NCI-H510A treated with DMSO at 0.1 percent for 48 hours (cell line): ENCODE data around the gene NCOA5.
A peak's percentile ranks its signal among the peaks of the same experiment; 100 is the strongest.

Experiments
- DNase-seq: peaks from one replicate; lab custom pipeline; 2025; lab: John Stamatoyannopoulos, UW

The NCOA5 gene

DNA sequence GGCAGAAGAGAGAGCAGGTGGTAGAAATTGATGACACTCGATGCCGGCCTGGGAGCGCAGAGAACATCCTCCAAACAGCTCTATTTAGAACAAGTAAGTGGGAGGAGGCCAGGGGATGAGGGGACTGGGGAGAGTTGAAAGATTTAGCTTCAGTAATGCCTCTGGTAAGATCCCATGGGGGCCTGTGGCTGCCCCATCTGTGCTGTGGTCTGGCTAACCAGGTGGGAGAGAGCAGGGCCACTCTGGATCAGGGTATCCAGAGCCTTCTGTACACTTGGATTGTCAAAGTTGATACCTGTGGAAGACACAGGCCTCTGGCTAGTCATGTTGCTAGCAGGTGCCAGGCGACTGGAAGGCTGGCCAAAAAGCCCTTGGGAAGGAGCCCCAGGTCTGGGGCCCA is 27.6 kb downstream of the NCOA5 start:
- no peak for DNase-seq

DNA sequence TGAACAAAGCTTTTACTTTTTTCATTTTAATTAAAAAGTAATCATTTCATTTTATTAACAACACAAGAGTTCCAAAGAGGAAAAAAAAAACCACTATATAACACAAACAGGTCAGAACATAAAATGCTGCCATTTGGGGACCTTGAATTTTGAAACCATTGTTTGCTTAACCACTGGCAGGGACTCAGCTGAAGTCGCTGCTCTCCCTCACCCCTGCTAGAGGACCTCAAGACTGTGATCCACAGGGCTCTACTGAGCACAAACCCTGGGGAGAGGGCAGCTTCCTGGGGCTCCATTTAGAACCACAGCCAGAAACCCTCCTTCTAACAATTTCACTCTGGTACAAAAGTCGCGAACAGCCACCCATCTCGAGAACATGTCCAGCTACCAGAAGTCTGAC is 28.8 kb downstream of the NCOA5 start:
- DNase-seq = no peak

GRCh38 chr20:46060301-46060881 is 29.4 kb downstream of the NCOA5 start:
- peak; percentile 20 for DNase-seq

GRCh38 chr20:46058599-46059281 is 31.0 kb downstream of the NCOA5 start:
- DNase-seq = no peak

DNA sequence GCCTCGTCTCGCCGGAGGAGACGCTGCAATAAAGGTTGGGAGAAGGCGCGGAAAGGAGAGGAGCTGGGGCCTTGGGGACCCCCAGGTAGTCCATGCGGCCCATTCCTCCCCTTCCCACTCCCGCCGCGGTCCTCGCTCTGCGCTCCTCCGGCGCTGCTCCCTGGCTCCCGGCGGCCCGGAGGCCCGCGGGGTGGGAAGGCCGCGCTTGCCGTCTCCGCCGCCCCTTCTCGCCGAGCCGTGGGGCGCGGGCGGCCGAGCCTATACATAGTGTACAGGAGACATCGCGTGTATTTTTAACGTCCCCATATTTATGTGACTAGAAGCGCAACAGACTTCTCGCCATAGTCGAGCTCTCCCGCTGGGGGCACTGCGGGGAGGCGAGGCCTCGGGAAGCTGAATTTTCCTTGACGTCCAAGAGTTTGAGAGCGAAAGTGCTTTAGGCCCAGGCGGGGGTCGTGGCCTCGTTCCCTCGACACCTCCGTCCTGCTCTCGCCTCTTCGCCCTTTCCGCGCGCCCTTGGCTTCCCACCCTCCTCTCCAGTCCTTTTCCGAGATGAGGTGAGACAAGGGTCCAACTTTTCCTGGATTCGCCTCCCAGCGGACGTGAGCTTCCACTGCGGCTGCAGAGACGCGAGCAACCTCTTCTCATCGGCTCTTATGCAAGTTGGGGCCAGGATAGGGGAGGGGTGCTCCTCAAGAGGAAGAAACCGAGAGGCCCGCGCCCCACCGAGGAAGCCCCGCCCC is 31.7 kb downstream of the NCOA5 start:
- no peak for DNase-seq

GRCh38 chr20:46056970-46057855 is 32.5 kb downstream of the NCOA5 start:
- no peak for DNase-seq

- DNase-seq = no peak
These were observed 33.5 kb downstream of the NCOA5 start for GRCh38 chr20:46056027-46056833.

DNA sequence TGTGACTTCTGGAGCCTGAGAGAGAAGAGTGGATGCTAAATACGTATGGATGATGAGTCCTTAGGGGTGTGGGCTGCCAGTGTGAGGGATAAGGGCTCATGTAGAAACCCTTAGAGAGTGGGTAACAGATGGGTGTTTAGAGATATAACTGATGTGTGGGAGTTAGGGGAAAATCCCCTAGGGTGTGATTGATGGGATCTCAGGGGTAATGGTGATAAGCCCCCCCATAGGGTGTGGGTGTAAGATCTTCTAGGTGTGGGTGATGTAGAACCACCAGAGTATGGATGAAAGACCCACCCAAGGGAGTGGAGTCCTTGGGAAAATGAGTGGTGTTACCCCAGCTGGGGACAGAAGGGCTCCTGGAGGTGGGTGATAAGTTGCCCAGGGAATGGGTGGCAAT is 34.5 kb downstream of the NCOA5 start:
- no peak for DNase-seq

DNA sequence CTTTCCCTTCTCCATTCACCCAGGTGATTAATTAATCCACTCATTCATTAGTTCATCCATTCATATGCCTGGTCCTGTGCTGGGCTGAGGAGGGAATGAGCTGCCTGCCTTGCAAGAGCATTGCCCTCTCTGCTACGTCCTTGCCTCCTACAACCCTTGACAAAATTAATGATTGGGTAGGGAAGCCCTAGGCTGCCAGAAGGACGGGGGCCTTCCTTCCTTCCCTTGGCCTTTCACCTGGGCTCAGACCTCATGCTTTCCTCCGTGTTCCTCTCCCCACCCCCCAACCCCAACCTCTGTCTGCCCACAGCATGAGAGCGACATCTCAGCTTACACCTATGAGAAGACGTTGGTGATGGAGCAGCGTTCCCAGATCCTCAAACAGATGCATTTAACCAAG is 35.2 kb downstream of the NCOA5 start:
- DNase-seq = no peak

- DNase-seq = no peak
These were observed 36.3 kb downstream of the NCOA5 start for GRCh38 chr20:46053416-46053815.

- DNase-seq = no peak
These were observed 38.0 kb downstream of the NCOA5 start for GRCh38 chr20:46051556-46052308.

DNA sequence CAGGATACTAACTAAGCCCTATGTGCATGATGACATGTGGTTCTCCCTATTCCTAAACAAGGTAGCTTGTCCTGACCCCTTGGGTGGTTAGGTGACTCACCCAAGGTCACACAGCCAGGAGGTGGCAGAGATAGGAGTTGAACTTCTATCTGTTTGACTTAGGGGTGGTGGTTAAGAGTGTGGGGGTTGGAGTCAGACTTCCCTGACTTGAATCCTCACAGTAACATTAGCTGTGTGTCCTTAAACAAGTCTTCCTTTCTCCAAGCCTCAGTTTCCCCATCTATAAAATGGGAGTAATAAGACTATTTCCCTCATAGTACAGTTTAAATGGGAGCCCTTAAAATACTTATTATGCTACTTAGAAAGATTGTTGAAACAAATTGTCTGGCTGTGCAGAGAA is 38.9 kb downstream of the NCOA5 start:
- DNase-seq = no peak

DNA sequence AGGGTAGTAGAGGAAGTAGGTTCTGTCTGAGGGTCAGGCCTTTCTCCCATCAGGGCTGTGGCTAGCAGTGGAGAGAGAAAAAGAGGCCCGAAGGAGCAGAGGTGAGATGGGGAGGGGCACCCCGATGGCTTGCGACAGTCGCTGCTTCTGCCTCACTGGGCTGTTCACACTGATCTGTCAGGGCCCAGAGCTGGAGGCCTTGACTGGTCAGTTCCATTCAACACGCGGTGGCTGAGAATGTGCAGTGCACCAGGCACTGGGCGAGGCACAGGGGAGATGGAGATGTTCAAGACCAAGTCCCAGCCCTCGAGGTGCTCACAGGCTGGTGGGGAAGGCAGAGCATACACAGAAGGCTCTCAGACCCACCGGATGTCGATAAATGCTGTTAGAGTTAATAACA is 39.3 kb downstream of the NCOA5 start:
- DNase-seq = no peak

- no peak for DNase-seq
These were observed 39.9 kb downstream of the NCOA5 start for GRCh38 chr20:46049815-46050214.

- no peak for DNase-seq
These were observed 40.6 kb downstream of the NCOA5 start for GRCh38 chr20:46049190-46049589.

DNA sequence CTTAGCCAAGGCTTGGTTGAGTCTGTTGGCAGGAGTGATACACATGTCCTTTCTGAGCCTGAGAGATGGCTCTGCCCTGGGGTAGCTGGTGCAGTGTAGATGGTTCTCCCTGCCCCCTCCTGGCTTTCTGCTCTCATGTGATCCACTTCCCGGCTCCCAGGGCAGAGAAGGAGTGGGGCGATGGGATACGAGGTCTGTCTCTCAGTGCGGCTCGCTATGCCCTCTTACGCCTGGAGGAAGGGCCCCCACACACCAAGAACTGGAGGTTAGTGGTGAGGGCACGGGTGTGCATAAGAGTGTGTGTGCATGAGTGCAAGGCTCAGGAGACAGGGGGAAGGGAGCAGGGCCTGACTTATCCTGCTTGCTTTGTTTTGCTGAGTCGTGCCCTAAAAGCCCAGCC is 41.9 kb downstream of the NCOA5 start:
- DNase-seq = no peak

- DNase-seq = no peak
These were observed 43.0 kb downstream of the NCOA5 start for GRCh38 chr20:46046588-46047310.

DNA sequence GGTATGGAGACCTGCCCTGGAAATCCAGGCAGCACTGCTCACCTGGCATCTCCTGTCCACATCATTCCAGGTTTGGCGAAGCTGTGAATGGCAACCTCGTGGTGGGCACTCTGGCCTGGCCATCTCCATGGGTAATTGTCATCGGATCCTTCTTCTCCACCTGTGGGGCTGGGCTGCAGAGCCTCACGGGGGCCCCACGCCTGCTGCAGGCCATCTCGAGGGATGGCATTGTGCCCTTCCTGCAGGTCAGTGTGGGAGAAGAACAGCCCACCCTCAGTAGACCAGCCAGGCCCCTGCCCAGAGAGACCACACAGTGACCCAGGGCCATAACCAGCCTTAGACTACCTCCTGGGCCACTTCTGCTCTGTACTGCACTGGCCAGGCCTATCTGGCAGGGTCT is 44.9 kb downstream of the NCOA5 start:
- no peak for DNase-seq

DNA sequence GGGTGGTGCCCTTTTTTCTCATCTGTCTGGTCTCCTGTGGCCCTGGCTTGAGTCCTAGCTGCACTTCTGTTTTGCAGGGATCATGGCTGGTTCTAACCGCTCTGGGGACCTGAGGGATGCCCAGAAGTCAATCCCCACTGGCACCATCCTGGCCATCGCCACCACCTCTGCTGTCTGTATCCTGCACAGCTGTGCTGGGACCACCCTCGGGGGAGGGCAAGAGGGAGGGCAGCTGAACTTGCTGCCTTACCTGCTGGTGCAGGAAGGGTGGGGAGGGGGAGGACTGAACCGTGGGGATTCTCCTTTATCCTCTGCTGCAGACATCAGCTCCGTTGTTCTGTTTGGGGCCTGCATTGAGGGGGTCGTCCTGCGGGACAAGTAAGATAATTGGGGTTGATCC is 46.2 kb downstream of the NCOA5 start:
- no peak for DNase-seq

DNA sequence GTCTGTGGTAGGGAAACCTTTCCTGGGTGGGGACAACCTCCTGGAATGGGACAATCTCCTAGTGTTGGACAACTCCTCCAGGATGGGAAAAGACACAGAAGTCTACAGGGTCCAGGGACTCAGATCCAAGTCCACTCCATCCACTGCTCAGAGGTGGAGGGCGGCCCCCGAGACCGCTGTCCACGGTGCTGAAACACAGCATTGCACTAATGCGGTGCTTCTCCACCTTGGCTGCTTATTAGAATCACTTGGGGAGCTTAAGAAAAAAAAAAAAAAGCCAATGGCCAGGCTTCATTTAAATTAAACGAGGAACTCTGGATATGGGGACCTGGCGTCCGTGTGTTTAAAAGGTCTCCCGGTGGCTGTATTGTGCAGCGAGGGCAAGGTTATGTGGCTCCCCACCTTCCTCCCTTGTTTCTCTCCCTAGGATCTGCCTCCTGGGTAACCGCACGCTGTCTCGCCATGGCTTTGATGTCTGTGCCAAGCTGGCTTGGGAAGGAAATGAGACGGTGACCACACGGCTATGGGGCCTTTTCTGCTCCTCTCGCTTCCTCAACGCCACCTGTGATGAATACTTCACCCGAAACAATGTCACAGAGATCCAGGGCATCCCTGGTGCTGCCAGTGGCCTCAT is 48.7 kb downstream of the NCOA5 start:
- no peak for DNase-seq
